Spleen (tissue), 7 donors: ENCODE measurements around the gene TRMT61A.

ENCODE experiments used
- CTCF ChIP-seq, 11 experiments: fragments of 200-600 bp in 7 of 11; fragments of 450-650 bp in 4 of 11; sonication (generic) in 4 of 11; IDR thresholded peaks in 8 of 11; conservative IDR thresholded peaks in 3 of 11; 1 replicate in 7 of 11; 2 replicates in 4 of 11; pipeline versions ENCODE4 v1.4.0 to v1.8.0; 2016 to 2021; ENCODE audit warnings: antibody characterized with exemption in 11 of 11, inconsistent platforms in 4 of 11, mild to moderate bottlenecking in 1 of 11
- POLR2AphosphoS5 ChIP-seq, 3 donors: sonication (generic); formaldehyde crosslinking; IDR thresholded peaks; one replicate each; pipeline ENCODE4 v1.5.1; 2017; ENCODE audit warnings: antibody characterized with exemption in 3 of 3
- donor health status: DM: no; HTN: no; CAD: no; lungs with moderate emphysema.
- donor health status: DM: no; HTN: no; CAD: no.
- donor health status: DM: no; HTN: no; CAD: no.

GRCh38 chr14:103500148-103500990 is 28.6 kb upstream of the TRMT61A start:
- TF ChIP-seq CTCF (IDR thresholded peaks at IDR 0.05 in 8 of 11, conservative IDR thresholded peaks at IDR 0.05 in 3 of 11) (peak; percentile 56 to 93 (median 82)), POLR2AphosphoS5 (IDR thresholded peaks at IDR 0.05) (peak in 2 of 3 donors; percentile 68)
